Fibroblast of upper back skin (primary cell): ENCODE measurements around the gene ZDHHC17.

Experiments
- DNase-seq: peaks from one replicate; pipeline ENCODE4 v3.0.0-alpha.2; 2013

The ZDHHC17 gene

GRCh38 chr12:76879710-76880518 is 116.0 kb downstream of the ZDHHC17 start:
- no peak for DNase-seq

DNA sequence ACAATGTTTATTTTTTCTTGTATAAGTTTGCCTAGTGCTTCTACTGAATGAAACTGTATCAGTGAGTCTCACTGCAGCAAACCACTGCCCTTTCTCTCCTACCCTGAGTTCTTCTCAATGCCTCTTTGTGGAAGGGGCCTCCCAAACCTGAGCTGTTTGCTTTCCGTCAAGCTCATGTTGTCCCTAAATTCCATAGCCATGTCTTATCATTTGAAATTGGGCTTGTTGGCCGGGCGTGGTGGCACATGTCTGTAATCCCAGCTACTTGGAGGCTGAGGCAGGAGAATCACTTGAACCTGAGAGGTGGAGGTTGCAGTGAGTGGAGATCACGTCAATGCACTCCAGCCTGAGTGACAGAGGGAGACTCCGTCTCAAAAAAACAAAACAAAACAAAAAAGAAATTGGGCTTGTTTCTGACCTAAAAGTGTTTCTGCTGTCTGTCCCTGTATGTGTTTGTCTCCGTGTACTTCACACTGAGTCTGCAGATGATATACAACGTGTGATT is 116.7 kb downstream of the ZDHHC17 start:
- DNase-seq, result no peak

DNA sequence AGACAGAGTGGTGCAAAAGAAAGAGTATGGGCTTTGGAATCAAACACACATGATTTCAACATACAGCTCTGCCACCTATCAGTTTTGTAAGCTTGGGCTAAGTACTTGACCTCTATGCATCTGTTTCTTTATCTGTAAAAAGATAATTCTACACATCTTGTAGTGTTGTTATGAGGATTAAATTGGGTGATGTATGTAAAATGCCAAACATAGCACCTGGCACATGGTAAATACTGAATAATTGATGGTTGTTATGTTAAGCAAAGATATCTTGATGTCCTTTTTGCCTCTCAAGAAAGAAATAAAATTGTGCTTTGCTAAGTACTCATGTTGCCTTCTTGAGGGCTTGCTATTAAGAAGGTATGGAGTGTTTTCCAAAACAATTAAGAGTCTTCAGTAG is 117.2 kb downstream of the ZDHHC17 start:
- DNase-seq, result no peak

- DNase-seq, result no peak
Measured at GRCh38 chr12:76882367-76882766, 118.5 kb downstream of the ZDHHC17 start.

- DNase-seq, result peak; percentile 96
Measured at GRCh38 chr12:76883151-76883550, 119.2 kb downstream of the ZDHHC17 start.

DNA sequence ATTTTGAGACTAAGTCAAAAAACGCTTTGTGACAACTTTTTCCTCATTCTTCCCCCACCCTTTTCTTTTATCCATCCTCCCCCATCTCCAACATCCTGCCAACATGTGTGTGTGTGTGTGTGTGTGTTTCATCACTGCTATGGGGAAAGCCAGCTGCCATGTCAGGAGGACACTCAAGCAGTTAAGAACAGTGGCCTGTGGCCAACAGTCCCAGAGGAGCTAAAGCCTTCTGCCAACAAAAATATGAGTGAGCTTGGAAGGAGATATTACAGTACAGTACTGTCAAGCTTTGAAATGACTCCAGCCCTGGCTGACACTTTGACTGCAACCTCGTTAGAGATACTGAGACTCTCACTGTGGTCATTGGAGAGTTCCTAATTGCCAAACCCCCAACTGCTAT is 119.9 kb downstream of the ZDHHC17 start:
- peak; percentile 74 for DNase-seq

- DNase-seq, result no peak
Measured at GRCh38 chr12:76888775-76889174, 124.9 kb downstream of the ZDHHC17 start.

DNA sequence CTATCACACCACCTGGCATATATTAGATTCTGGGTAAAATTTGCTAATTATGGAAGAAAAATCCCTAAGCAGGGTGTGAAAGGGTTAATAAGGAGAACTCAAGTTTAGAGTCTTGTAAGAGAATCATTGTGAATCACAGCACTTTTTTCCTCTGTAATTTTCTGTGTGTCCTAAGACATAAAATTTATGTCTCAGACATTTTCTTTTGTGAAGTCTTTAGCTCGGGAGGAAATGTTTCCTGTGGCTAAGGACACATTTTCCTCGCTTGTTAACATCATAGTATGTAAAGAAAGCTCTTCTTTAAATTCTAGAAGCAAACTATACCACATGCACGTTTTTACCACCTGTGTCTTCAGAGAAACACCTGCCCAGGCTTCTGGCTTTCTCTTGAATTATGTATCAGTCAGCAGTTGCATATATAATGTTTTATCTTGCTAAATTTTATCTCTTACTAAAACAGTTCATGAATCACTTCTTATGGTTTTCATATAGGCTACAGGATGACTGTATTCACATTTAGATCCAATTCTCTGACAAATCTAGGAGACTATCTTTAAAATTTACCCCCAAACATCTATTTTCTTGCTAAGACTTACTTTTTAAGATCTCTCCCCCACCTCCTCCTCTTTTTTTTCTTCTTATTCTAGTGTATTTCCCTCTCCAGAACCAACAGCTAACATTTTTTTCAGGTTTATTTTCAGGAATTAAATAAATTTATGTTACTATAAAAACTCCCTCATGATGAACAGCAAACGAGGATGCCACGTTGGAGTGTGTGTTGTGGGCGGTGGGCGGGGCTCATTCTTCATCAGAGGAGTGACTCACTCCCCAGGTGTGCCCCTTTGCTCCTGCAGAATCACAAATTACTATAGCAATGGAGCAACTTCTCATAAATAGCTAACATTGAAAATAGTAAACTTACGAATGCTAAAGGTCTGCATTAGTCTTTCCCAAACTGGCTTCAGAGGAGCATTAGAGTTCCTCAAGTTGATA is 126.5 kb downstream of the ZDHHC17 start:
- no peak for DNase-seq

- DNase-seq, result no peak
Measured at GRCh38 chr12:76891609-76892008, 127.7 kb downstream of the ZDHHC17 start.

GRCh38 chr12:76895796-76896195 is 131.9 kb downstream of the ZDHHC17 start:
- DNase-seq, result no peak

- no peak for DNase-seq
Measured at GRCh38 chr12:76896274-76896673, 132.4 kb downstream of the ZDHHC17 start.

GRCh38 chr12:76898442-76898841 is 134.5 kb downstream of the ZDHHC17 start:
- no peak for DNase-seq

DNA sequence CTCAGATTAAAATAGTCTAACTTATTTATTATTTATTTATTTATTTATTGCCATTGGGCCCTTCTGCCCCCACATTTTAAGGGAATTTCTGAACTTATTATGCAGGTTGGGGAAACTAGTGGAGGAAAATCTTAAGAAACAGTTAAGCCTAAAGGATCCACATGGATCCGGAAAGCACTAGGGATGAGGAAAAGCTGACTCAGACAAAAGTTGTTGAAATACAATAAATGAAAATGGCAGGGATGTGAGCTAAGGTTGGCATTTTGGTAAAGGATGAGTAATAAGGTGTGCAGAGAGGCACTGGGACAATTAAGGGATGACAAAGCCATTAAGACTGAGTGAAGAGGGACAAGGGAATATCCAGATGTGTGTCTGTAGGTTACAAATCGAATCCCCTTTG is 135.6 kb downstream of the ZDHHC17 start:
- DNase-seq, result no peak

DNA sequence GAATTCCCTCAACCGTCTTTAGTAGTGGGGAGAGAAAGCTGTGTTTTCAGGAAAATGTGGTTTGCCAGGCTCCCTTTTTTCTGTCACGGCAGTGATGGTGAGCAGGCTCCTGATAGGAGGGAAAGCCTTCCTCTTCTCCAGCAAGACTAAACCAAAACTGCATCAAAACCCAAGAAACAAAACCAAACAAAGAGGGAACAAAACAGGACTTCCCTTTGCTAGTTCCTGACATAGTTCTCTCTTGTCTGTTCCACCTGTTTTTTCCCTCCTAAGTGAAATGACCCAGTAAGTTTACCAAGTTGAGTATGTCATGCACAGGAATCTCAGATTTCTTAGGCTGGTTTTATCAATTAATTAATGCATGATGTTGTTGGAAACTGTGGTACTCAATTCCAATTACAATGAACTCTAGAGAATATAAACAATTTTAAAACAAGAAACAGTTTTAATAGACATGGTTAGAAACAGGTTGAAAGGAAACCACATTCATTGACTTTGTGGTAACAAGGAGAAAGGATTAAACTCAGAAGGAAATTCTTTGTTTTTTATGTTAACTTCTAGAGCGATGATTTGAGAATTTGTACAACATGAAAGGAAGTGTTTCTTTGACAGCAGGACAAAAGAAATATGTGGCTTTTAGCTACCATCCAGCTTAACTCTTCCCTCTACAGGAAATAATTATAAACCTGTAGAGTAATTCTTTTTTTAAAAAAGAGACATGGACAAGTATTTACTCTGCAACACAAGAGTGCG is 137.9 kb downstream of the ZDHHC17 start:
- DNase-seq, result no peak
